GM12878 (cell line): ENCODE results near the gene GRK1. TPM values are rescaled to one million over a fixed set of nuclear protein-coding genes. Genes with fewer than 3 reads are reported as not detected.

Experiments
- ATAC-seq: fragments of 200-7000 bp; cut with Tn5 transposase; 3 replicates; pipeline ENCODE4 v1.9.1; 2020; ENCODE audit warnings: mild to moderate bottlenecking, moderate library complexity
- BruUV-seq: library from RNA; stranded (reverse); fragments of 400-500 nt; replicated peaks from 2 replicates; lab custom pipeline; 2021; lab: Mats Ljungman, UMichigan
- CTCF ChIA-PET: fragments of 300-600 bp; sonication (Branson Sonifier 250); formaldehyde crosslinking; extraction: SDS; loops from one replicate; lab custom pipeline; 2021; ENCODE audit warnings: inconsistent platforms; lab: Yijun Ruan, JAX
- POLR2A ChIA-PET: fragments of 350-600 bp; formaldehyde crosslinking; extraction: SDS; loops from one replicate; lab custom pipeline; 2021; ENCODE audit warnings: inconsistent platforms; lab: Charles Lee
- RAD21 ChIA-PET: fragments of 300-600 bp; sonication (Branson Sonifier 250); formaldehyde crosslinking; loops from one replicate; lab custom pipeline; 2023; ENCODE audit warnings: antibody characterized with exemption; ENCODE audit not compliant: unreplicated experiment; lab: Charles Lee
- SMC1A ChIA-PET: fragments of 300-600 bp; sonication (Branson Sonifier 250); formaldehyde crosslinking; loops from one replicate; lab custom pipeline; 2023; ENCODE audit not compliant: unreplicated experiment, uncharacterized antibody; lab: Charles Lee
- DNase-seq: peaks from one replicate; pipeline ENCODE4 v3.0.0-alpha.2; 2011; ENCODE audit warnings: low read depth, low spot score
- FAIRE-seq: peaks from 3 replicates; lab custom pipeline; 2011; peaks lifted over from hg19 to GRCh38; lab: Jason Lieb, UNC
- H2AFZ ChIP-seq: 2 replicates; pipeline ENCODE4 v1.6.0; 2011; ENCODE audit warnings: low read depth, low read length, control low read depth; ENCODE audit not compliant: control insufficient read depth
- H3K27ac ChIP-seq: 2 replicates; pipeline ENCODE4 v1.5.1; 2011; ENCODE audit warnings: control low read depth; ENCODE audit not compliant: control insufficient read depth, insufficient read depth
- H3K27me3 ChIP-seq, 2 experiments: replicated peaks in 1 of 2; 2 replicates each; pipeline versions ENCODE4 v1.6.0 to v1.6.1; 2011; ENCODE audit warnings: low read length in 1 of 2; ENCODE audit not compliant: control insufficient read depth in 2 of 2, insufficient read depth in 2 of 2
- H3K36me3 ChIP-seq, 2 experiments: 2 replicates each; pipeline ENCODE4 v1.5.1; 2011; ENCODE audit warnings: low read length in 1 of 2; ENCODE audit not compliant: control insufficient read depth in 2 of 2, insufficient read depth in 2 of 2
- H3K4me1 ChIP-seq: 2 replicates; pipeline ENCODE4 v1.6.1; 2011; ENCODE audit warnings: mild to moderate bottlenecking, low read length, moderate library complexity, mixed read lengths; ENCODE audit not compliant: control insufficient read depth, insufficient read depth
- H3K4me2 ChIP-seq: 2 replicates; pipeline ENCODE4 v1.6.0; 2011; ENCODE audit warnings: control low read depth; ENCODE audit not compliant: control insufficient read depth, insufficient read depth
- H3K4me3 ChIP-seq: fragments of 200-600 bp; sonication (generic); 2 replicates; pipeline ENCODE4 v1.5.1; 2016
- H3K79me2 ChIP-seq: 2 replicates; pipeline ENCODE4 v1.6.0; 2011; ENCODE audit warnings: low read length; ENCODE audit not compliant: control insufficient read depth, insufficient read depth
- H3K9ac ChIP-seq: 2 replicates; pipeline ENCODE4 v1.8.0; 2011; ENCODE audit warnings: low read length, control low read depth, mixed read lengths; ENCODE audit not compliant: control insufficient read depth, insufficient read depth
- H3K9me3 ChIP-seq: replicated peaks from 3 replicates; pipeline ENCODE4 v1.5.1; 2011; ENCODE audit warnings: mild to moderate bottlenecking, low read length; ENCODE audit not compliant: control insufficient read depth, insufficient read depth
- H4K20me1 ChIP-seq: 2 replicates; pipeline ENCODE4 v1.6.0; 2011; ENCODE audit not compliant: control insufficient read depth, insufficient read depth
- CBFB ChIP-seq: IDR thresholded peaks from 2 replicates; pipeline ENCODE4 v1.6.1; 2016; ENCODE audit warnings: antibody characterized with exemption, low read depth
- CREM ChIP-seq: IDR thresholded peaks from 2 replicates; pipeline ENCODE4 v1.6.1; 2014; ENCODE audit warnings: antibody characterized with exemption, low read depth
- E4F1 ChIP-seq: fragments of 450-650 bp; IDR thresholded peaks from 2 replicates; pipeline ENCODE4 v1.6.1; 2018; ENCODE audit warnings: borderline replicate concordance, mild to moderate bottlenecking; ENCODE audit not compliant: partially characterized antibody
- FOXM1 ChIP-seq: IDR thresholded peaks from 2 replicates; pipeline ENCODE4 v1.6.1; 2012; ENCODE audit warnings: low read depth, mild to moderate bottlenecking, inconsistent platforms, low read length, moderate library complexity
- MYB ChIP-seq: fragments of 150-350 bp; IDR thresholded peaks from 2 replicates; pipeline ENCODE4 v1.6.1; 2014; ENCODE audit warnings: mild to moderate bottlenecking, low read depth, low read length, borderline replicate concordance
- NRF1 ChIP-seq: conservative IDR thresholded peaks from 2 replicates; pipeline ENCODE4 v1.6.1; 2011; ENCODE audit warnings: mild to moderate bottlenecking, low read depth, low read length, improper control_type of control experiment
- REST ChIP-seq: IDR thresholded peaks from 2 replicates; pipeline ENCODE4 v1.6.1; 2012; ENCODE audit warnings: mild to moderate bottlenecking, low read depth, low read length
- SMARCA5 ChIP-seq: fragments of 450-650 bp; IDR thresholded peaks from 2 replicates; pipeline ENCODE4 v1.6.1; 2017; ENCODE audit warnings: mild to moderate bottlenecking
- ZNF274 ChIP-seq: IDR thresholded peaks from one replicate; pipeline ENCODE4 v1.8.0; 2011; ENCODE audit not compliant: insufficient read length, insufficient read depth
- WGBS: methylation state at CpG from one replicate; pipeline ENCODE4 v1.1.6; 2016; ENCODE audit warnings: low lambda C conversion rate; ENCODE audit not compliant: insufficient replicate concordance, insufficient coverage; ENCODE audit errors: missing lambda C conversion rate; 5-methylcytosine and 5-hydroxymethylcytosine counted together
- in situ Hi-C: fragments of 300-500 bp; cut with MboI; formaldehyde crosslinking; loops from 9 replicates; pipeline ENCODE4 v1.14.3; 2018; ENCODE audit warnings: mixed read lengths
- intact Hi-C: fragments of 100-400 bp; cut with micrococcal nuclease; formaldehyde crosslinking; loops from one replicate; pipeline ENCODE4 v1.14.2; 2022; ENCODE audit not compliant: unreplicated experiment
- polyA plus RNA-seq, 11 experiments: library from polyadenylated mRNA; depleted of rRNA in 4 of 11; unstranded in 6 of 11; stranded (reverse) in 5 of 11; fragments of >200 nt; fragmentation: Nextera tagmentation in 4 of 11; fragmentation: Illumina TruSeq in 1 of 11; extraction: Ambion mirVana in 4 of 11; extraction: Trizol in 1 of 11; gene quantifications; 1 replicate in 1 of 11; 2 replicates in 10 of 11; pipeline versions ENCODE4 v1.2.1 to v1.2.3, GENCODE V29; 2011 to 2016; ENCODE audit warnings: inconsistent platforms in 2 of 11, missing spikeins in 2 of 11, low read depth in 1 of 11
- total RNA-seq, 4 experiments: library from RNA; depleted of rRNA in 3 of 4; stranded (reverse); fragments of >200 nt in 3 of 4; fragmentation: Illumina TruSeq in 1 of 4; extraction: Trizol in 1 of 4; gene quantifications; 2 replicates each; pipeline versions ENCODE4 v1.2.1 to v1.2.3, GENCODE V29; 2013 to 2021
- TF ChIP-seq, protein P1 (sequence below): fragments of 450-650 bp; formaldehyde crosslinking; IDR thresholded peaks from 2 replicates; pipeline ENCODE4 v1.4.0; 2020; ENCODE audit warnings: mild to moderate bottlenecking, moderate library complexity
- TF ChIP-seq, protein P2 (sequence below): fragments of 450-650 bp; IDR thresholded peaks from 2 replicates; pipeline ENCODE4 v1.6.1; 2017; ENCODE audit warnings: mild to moderate bottlenecking, moderate library complexity

The GRK1 gene
- total and polyA plus RNA-seq, 10 of the 15 experiments (the other 5 are each of a cell fraction or from before 2014, with no cell fraction given), result under 0.01 to 0.04 TPM; not detected in 8

DNA sequence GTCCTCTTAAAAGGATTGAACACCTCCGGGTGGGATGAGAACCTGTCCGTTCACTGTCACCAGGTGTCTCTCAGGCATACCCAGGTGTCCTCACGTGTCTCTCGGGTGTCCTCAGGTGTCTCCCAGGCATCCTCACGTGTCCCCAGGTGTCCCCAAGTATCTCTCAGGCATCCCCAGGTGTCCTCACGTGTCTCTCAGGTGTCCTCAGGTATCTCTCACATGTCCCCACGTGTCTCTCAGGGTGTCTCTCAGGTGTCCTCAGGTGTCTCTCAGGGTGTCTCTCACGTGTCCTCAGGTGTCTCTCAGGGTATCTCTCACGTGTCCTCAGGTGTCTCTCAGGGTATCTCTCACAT is 42.8 kb upstream of the GRK1 start:
- Histone ChIP-seq H3K27ac (no peak overlapping the region), H3K4me3 (no peak overlapping the region), H3K4me1 (no peaks in the 10 kb centered on the region), H2AFZ (no peak overlapping the region), H3K9ac (no peak overlapping the region), H3K4me2 (no peak overlapping the region), H3K36me3 (peaks cover 8 to 31% of the 10 kb centered on the region in 2 experiments; a peak in 3 of 4 replicates), H4K20me1 (no peaks in the 10 kb centered on the region), H3K79me2 (no peaks in the 10 kb centered on the region; the same call in 1 of the 2 replicates), H3K27me3 (no peaks in the 10 kb centered on the region), H3K9me3 (no peaks in the 10 kb centered on the region)
- ChIA-PET SMC1A (no interaction called here), RAD21 (no interaction called here), POLR2A (no interaction called here), CTCF (no interaction called here)
- intact Hi-C loops (no loop called here), in situ Hi-C loops (no loop called here)
- 98% methylated on average over 9 of the region's 9 CpGs for WGBS
- no peak for ATAC-seq
- DNase-seq, result no peak
- no TSS peak for BruUV-seq
- FAIRE-seq, result no peak
- TF ChIP-seq SMARCA5 (no peak), E4F1 (no peak), MYB (no peak), CREM (no peak), ZNF274 (no peak), CBFB (no peak), FOXM1 (no peak), REST (no peak), NRF1 (no peak)
- TF ChIP-seq, protein P1, sequence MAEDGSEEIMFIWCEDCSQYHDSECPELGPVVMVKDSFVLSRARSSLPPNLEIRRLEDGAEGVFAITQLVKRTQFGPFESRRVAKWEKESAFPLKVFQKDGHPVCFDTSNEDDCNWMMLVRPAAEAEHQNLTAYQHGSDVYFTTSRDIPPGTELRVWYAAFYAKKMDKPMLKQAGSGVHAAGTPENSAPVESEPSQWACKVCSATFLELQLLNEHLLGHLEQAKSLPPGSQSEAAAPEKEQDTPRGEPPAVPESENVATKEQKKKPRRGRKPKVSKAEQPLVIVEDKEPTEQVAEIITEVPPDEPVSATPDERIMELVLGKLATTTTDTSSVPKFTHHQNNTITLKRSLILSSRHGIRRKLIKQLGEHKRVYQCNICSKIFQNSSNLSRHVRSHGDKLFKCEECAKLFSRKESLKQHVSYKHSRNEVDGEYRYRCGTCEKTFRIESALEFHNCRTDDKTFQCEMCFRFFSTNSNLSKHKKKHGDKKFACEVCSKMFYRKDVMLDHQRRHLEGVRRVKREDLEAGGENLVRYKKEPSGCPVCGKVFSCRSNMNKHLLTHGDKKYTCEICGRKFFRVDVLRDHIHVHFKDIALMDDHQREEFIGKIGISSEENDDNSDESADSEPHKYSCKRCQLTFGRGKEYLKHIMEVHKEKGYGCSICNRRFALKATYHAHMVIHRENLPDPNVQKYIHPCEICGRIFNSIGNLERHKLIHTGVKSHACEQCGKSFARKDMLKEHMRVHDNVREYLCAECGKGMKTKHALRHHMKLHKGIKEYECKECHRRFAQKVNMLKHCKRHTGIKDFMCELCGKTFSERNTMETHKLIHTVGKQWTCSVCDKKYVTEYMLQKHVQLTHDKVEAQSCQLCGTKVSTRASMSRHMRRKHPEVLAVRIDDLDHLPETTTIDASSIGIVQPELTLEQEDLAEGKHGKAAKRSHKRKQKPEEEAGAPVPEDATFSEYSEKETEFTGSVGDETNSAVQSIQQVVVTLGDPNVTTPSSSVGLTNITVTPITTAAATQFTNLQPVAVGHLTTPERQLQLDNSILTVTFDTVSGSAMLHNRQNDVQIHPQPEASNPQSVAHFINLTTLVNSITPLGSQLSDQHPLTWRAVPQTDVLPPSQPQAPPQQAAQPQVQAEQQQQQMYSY (CRISPR knock-in tag), result no peak
- TF ChIP-seq, protein P2, sequence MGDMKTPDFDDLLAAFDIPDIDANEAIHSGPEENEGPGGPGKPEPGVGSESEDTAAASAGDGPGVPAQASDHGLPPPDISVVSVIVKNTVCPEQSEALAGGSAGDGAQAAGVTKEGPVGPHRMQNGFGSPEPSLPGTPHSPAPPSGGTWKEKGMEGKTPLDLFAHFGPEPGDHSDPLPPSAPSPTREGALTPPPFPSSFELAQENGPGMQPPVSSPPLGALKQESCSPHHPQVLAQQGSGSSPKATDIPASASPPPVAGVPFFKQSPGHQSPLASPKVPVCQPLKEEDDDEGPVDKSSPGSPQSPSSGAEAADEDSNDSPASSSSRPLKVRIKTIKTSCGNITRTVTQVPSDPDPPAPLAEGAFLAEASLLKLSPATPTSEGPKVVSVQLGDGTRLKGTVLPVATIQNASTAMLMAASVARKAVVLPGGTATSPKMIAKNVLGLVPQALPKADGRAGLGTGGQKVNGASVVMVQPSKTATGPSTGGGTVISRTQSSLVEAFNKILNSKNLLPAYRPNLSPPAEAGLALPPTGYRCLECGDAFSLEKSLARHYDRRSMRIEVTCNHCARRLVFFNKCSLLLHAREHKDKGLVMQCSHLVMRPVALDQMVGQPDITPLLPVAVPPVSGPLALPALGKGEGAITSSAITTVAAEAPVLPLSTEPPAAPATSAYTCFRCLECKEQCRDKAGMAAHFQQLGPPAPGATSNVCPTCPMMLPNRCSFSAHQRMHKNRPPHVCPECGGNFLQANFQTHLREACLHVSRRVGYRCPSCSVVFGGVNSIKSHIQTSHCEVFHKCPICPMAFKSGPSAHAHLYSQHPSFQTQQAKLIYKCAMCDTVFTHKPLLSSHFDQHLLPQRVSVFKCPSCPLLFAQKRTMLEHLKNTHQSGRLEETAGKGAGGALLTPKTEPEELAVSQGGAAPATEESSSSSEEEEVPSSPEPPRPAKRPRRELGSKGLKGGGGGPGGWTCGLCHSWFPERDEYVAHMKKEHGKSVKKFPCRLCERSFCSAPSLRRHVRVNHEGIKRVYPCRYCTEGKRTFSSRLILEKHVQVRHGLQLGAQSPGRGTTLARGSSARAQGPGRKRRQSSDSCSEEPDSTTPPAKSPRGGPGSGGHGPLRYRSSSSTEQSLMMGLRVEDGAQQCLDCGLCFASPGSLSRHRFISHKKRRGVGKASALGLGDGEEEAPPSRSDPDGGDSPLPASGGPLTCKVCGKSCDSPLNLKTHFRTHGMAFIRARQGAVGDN, result no peak
